CD14-positive monocyte (primary cell): ENCODE results near the gene MMRN2. TPM values are rescaled to one million over a fixed set of nuclear protein-coding genes. Genes with fewer than 3 reads are reported as not detected.

ENCODE experiments used
- DNase-seq, 3 donors: peaks; one replicate each; pipeline ENCODE4 v3.0.0-alpha.2; 2011 to 2022
- H2AFZ ChIP-seq: 2 replicates; pipeline ENCODE4 v1.6.0; 2012; ENCODE audit warnings: mild to moderate bottlenecking, low read depth, low read length, inconsistent platforms; ENCODE audit not compliant: insufficient read depth, poor library complexity, severe bottlenecking
- H3K27ac ChIP-seq, 2 donors: 1 replicate in 1 of 2; 2 replicates in 1 of 2; pipeline ENCODE4 v1.5.1; 2012 to 2013; ENCODE audit warnings: low read length in 2 of 2, control low read depth in 1 of 2, inconsistent platforms in 1 of 2, low read depth in 1 of 2, mild to moderate bottlenecking in 1 of 2
- H3K27me3 ChIP-seq, 2 donors: one replicate each; pipeline versions ENCODE4 v1.6.0 to v1.6.1; 2011 to 2013; ENCODE audit warnings: low read length in 2 of 2; ENCODE audit not compliant: control insufficient read depth in 2 of 2, insufficient read depth in 2 of 2
- H3K36me3 ChIP-seq, 2 donors: replicated peaks in 1 of 2; 1 replicate in 1 of 2; 2 replicates in 1 of 2; pipeline versions ENCODE4 v1.5.1 to v1.6.1; 2012 to 2013; ENCODE audit warnings: low read length in 2 of 2, control low read depth in 1 of 2, inconsistent platforms in 1 of 2, mild to moderate bottlenecking in 1 of 2; ENCODE audit not compliant: insufficient read depth in 2 of 2, control insufficient read depth in 1 of 2
- H3K4me1 ChIP-seq, 2 donors: 1 replicate in 1 of 2; 2 replicates in 1 of 2; pipeline versions ENCODE4 v1.5.1 to v1.6.1; 2012 to 2013; ENCODE audit warnings: low read length in 2 of 2, control low read depth in 1 of 2, inconsistent platforms in 1 of 2, mild to moderate bottlenecking in 1 of 2, moderate library complexity in 1 of 2; ENCODE audit not compliant: insufficient read depth in 2 of 2, control insufficient read depth in 1 of 2
- H3K4me2 ChIP-seq: replicated peaks from 2 replicates; pipeline ENCODE3; 2012; ENCODE audit warnings: low read length, moderate library complexity, mild to moderate bottlenecking; ENCODE audit not compliant: poor library complexity, severe bottlenecking; ENCODE audit errors: extremely low read depth
- H3K4me3 ChIP-seq, 3 experiments: fragments of 200-600 bp in 1 of 3; sonication (generic) in 1 of 3; replicated peaks in 1 of 3; 1 replicate in 2 of 3; 2 replicates in 1 of 3; pipeline ENCODE4 v1.5.1; 2011 to 2013; ENCODE audit warnings: low read length in 3 of 3, mild to moderate bottlenecking in 3 of 3, control low read depth in 2 of 3, low read depth in 2 of 3, inconsistent platforms in 1 of 3, moderate library complexity in 1 of 3
- H3K79me2 ChIP-seq: 2 replicates; pipeline ENCODE4 v1.6.0; 2012; ENCODE audit warnings: mild to moderate bottlenecking, control low read depth, inconsistent platforms, low read length, moderate library complexity; ENCODE audit not compliant: insufficient read depth
- H3K9ac ChIP-seq: 2 replicates; pipeline ENCODE4 v1.6.0; 2017; ENCODE audit warnings: low read length, mild to moderate bottlenecking; ENCODE audit not compliant: insufficient read depth, poor library complexity, severe bottlenecking
- H3K9me3 ChIP-seq, 2 donors: replicated peaks in 1 of 2; 1 replicate in 1 of 2; 2 replicates in 1 of 2; pipeline versions ENCODE4 v1.5.1 to v1.6.1; 2012 to 2013; ENCODE audit warnings: low read length in 2 of 2, control low read depth in 1 of 2; ENCODE audit not compliant: control insufficient read depth in 1 of 2, insufficient read depth in 1 of 2
- H4K20me1 ChIP-seq: 2 replicates; pipeline ENCODE4 v1.6.0; 2012; ENCODE audit warnings: mild to moderate bottlenecking, low read length, control low read depth, moderate library complexity; ENCODE audit not compliant: insufficient read depth
- H3K27ac Mint-ChIP-seq, 7 donors: one replicate each; pipeline ENCODE4 v1.8.0; 2020; ENCODE audit warnings: mild to moderate bottlenecking in 7 of 7, mixed read lengths in 7 of 7, moderate library complexity in 6 of 7, inconsistent platforms in 2 of 7
- H3K27me3 Mint-ChIP-seq, 3 donors: one replicate each; pipeline ENCODE4 v1.8.0; 2021 to 2022; ENCODE audit warnings: low read depth in 3 of 3, mild to moderate bottlenecking in 3 of 3, mixed read lengths in 3 of 3, moderate library complexity in 3 of 3, inconsistent platforms in 1 of 3
- H3K36me3 Mint-ChIP-seq, 2 donors: one replicate each; pipeline ENCODE4 v1.8.0; 2020; ENCODE audit warnings: mixed read lengths in 2 of 2, inconsistent platforms in 1 of 2, mild to moderate bottlenecking in 1 of 2
- H3K4me1 Mint-ChIP-seq: one replicate; pipeline ENCODE4 v1.8.0; 2020; ENCODE audit warnings: mild to moderate bottlenecking, mixed read lengths
- H3K4me3 Mint-ChIP-seq, 2 donors: one replicate each; pipeline ENCODE4 v1.8.0; 2020; ENCODE audit warnings: mild to moderate bottlenecking in 2 of 2, mixed read lengths in 2 of 2, moderate library complexity in 1 of 2
- H3K9me3 Mint-ChIP-seq, 7 donors: one replicate each; pipeline ENCODE4 v1.8.0; 2020 to 2022; ENCODE audit warnings: mixed read lengths in 7 of 7, mild to moderate bottlenecking in 6 of 7, moderate library complexity in 6 of 7, inconsistent platforms in 2 of 7
- WGBS: methylation state at CpG from one replicate; pipeline ENCODE4 v1.1.5; 2013; ENCODE audit warnings: missing lambda C conversion rate; ENCODE audit not compliant: insufficient coverage; 5-methylcytosine and 5-hydroxymethylcytosine counted together
- intact Hi-C, 2 donors: fragments of 100-400 bp; cut with micrococcal nuclease; formaldehyde crosslinking; loops; one replicate each; pipeline versions ENCODE4 v1.15.0 to v1.15.1; 2023
- polyA plus RNA-seq, 3 donors: library from polyadenylated mRNA; depleted of rRNA in 1 of 3; unstranded in 2 of 3; stranded (reverse) in 1 of 3; fragments of 300-500 nt in 2 of 3; fragments of >200 nt in 1 of 3; fragmentation: Illumina TruSeq in 2 of 3; gene quantifications; 1 replicate in 2 of 3; 2 replicates in 1 of 3; pipeline ENCODE4 v1.2.3, GENCODE V29; 2012 to 2021
- TF ChIP-seq, protein P1 (sequence below): fragments of 200-600 bp; IDR thresholded peaks from one replicate; pipeline ENCODE4 v1.8.0; 2022; ENCODE audit warnings: antibody characterized with exemption, mild to moderate bottlenecking

MMRN2 gene
- polyA plus RNA-seq, 3 donors, result 0.07 to 1.8 TPM; not detected in 1

DNA sequence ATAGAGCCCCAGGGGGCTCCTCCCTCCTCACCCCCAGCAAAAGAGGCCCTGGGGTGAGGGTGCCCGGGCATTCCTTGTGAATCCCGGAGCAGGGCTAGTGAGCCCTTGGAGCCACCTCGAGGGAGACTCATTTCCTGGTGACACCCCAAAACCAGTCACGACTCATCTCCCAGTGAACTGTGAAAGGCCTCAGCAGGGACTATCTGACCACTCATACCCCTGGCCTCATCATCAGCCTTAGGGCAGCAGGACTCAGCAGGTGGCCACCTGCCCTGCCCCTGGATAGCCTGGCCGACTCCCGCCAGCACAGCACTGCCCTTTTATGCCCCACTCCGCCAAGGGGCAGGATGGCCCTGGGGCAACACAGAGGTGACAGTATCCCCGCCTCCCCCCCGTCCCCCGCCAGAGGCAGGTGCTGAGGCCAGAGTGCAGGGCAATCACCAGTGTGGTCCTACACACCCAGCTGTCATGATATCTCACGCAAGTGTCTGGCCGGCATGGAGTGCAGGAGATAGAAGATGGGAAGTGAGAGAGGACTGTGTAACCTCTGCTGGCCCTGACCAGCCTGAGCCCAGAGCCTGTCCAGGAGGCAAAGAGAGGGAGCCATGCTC, 4.2 kb upstream of the MMRN2 start:
- H4K20me1 ChIP-seq, result no peaks in the 10 kb centered on the region
- intact Hi-C loops, result no loop called here
- WGBS, result 97% methylated on average over 12 of the region's 12 CpGs

DNA sequence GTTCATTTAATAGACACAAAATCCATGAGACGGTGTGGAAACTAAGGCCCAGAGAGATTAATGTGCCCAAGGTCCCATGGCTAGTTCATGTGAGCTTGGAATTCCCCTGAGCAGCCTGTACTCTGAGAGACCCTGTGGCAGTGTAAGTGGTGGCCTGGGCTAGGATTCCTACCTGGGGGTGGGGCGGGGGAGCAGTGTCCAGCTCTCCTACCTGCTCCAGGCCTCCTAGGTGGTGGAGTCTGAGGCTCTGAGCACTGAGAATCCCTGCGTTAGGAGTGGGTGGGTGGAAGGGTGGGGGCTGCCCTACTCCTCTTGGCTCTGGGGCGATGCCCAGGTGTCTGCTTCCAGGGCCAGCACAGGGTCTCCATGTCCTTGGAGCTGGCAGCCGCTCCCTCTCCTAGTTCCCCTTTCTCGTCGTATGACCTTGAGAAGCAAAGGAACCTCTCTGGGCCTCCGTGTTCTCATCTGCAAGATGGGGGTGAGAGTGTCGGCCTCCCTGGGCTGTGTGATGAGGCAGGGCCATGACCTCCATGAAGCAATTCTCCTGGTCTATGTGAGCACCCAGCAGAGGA, 3.5 kb upstream of the MMRN2 start:
- H3K4me1 ChIP-seq, result peaks cover 32 to 42% of the 10 kb centered on the region in 2 donors
- H3K9me3 ChIP-seq, result no peaks in the 10 kb centered on the region
- peak overlapping the region in 1 of 7 donors; percentile 35 for H3K27ac Mint-ChIP-seq
- no peaks in the 10 kb centered on the region for H4K20me1 ChIP-seq
- intact Hi-C loops, result no loop called here
- H3K27me3 ChIP-seq, result no peaks in the 10 kb centered on the region
- H3K27me3 Mint-ChIP-seq, result peaks cover 5 to 19% (median 10%) of the 10 kb centered on the region in 3 donors
- no peaks in the 10 kb centered on the region for H3K36me3 ChIP-seq
- H3K4me3 ChIP-seq, result no peak overlapping the region
- peaks cover 32% of the 10 kb centered on the region for H3K4me1 Mint-ChIP-seq
- H3K79me2 ChIP-seq, result no peaks in the 10 kb centered on the region
- H2AFZ ChIP-seq, result no peak overlapping the region
- no peak overlapping the region for H3K4me3 Mint-ChIP-seq
- H3K27ac ChIP-seq, result no peak overlapping the region
- TF ChIP-seq, protein P1, sequence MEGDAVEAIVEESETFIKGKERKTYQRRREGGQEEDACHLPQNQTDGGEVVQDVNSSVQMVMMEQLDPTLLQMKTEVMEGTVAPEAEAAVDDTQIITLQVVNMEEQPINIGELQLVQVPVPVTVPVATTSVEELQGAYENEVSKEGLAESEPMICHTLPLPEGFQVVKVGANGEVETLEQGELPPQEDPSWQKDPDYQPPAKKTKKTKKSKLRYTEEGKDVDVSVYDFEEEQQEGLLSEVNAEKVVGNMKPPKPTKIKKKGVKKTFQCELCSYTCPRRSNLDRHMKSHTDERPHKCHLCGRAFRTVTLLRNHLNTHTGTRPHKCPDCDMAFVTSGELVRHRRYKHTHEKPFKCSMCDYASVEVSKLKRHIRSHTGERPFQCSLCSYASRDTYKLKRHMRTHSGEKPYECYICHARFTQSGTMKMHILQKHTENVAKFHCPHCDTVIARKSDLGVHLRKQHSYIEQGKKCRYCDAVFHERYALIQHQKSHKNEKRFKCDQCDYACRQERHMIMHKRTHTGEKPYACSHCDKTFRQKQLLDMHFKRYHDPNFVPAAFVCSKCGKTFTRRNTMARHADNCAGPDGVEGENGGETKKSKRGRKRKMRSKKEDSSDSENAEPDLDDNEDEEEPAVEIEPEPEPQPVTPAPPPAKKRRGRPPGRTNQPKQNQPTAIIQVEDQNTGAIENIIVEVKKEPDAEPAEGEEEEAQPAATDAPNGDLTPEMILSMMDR, result no peak
- H3K4me2 ChIP-seq, result no peak overlapping the region
- WGBS, result 88% methylated on average over 6 of the region's 9 CpGs
- H3K9ac ChIP-seq, result no peak overlapping the region
- H3K36me3 Mint-ChIP-seq, result no peaks in the 10 kb centered on the region
- H3K9me3 Mint-ChIP-seq, result peaks cover 0 to 2% (median 0%) of the 10 kb centered on the region in 7 donors
- DNase-seq, result no peak

More for the DNA sequence above, 4.2 kb upstream of the MMRN2 start:
- peaks cover 0 to 2% (median 0%) of the 10 kb centered on the region in 7 donors for H3K9me3 Mint-ChIP-seq
- H3K36me3 ChIP-seq, result no peaks in the 10 kb centered on the region
- peak in 1 of 3 donors; percentile 63 for DNase-seq
- H3K4me1 Mint-ChIP-seq, result peaks cover 35% of the 10 kb centered on the region
- H3K9ac ChIP-seq, result no peak overlapping the region
- no peak overlapping the region for H3K4me3 Mint-ChIP-seq
- H3K4me3 ChIP-seq, result no peak overlapping the region
- H3K27ac Mint-ChIP-seq, result peak overlapping the region in 1 of 7 donors; percentile 35
- H3K79me2 ChIP-seq, result no peaks in the 10 kb centered on the region
- H3K27me3 ChIP-seq, result no peaks in the 10 kb centered on the region
- H3K36me3 Mint-ChIP-seq, result no peaks in the 10 kb centered on the region
- H3K9me3 ChIP-seq, result no peaks in the 10 kb centered on the region
- TF ChIP-seq, protein P1, result no peak
- H3K27me3 Mint-ChIP-seq, result peaks cover 8 to 26% (median 11%) of the 10 kb centered on the region in 3 donors
- peaks cover 38 to 44% of the 10 kb centered on the region in 2 donors for H3K4me1 ChIP-seq
- no peak overlapping the region for H3K27ac ChIP-seq
- H3K4me2 ChIP-seq, result no peak overlapping the region
- H2AFZ ChIP-seq, result no peak overlapping the region
